ENCODE measurements around the gene RECQL. TPM values are rescaled to one million over a fixed set of nuclear protein-coding genes. Genes with fewer than 3 reads are reported as not detected.

RECQL gene
- total and polyA plus RNA-seq, 2 of the 4 experiments (the other 2 are of a cell fraction), result 29.4 to 67.0 TPM

- WGBS, 2 experiments (ENCODE audit: extremely low coverage in 2 of 2, insufficient read length in 1 of 2), result no CpG with 5 or more reads among the region's 2 CpGs
- Histone ChIP-seq H2AFZ (replicated peaks; ENCODE audit: low read length, poor library complexity) (no peak overlapping the region), H2BK20ac (ENCODE audit: low read depth, low read length) (no peak overlapping the region), H4K8ac (ENCODE audit: low read depth in 2 of 2, low read length in 2 of 2) (no peak overlapping the region), H4K91ac (ENCODE audit: insufficient read depth, low read depth, low read length) (no peak overlapping the region), H3K79me1 (ENCODE audit: low read depth in 1 of 2, low read length in 2 of 2) (peaks cover 3 to 24% of the 10 kb centered on the region in 2 experiments; a peak in 2 of 4 replicates), H2BK15ac (ENCODE audit: low read depth, low read length) (no peak overlapping the region), H3K9ac (ENCODE audit: low read depth, low read length) (no peak overlapping the region), H4K20me1 (ENCODE audit: insufficient read depth, low read length) (peaks cover 16% of the 10 kb centered on the region; the same call in 1 of the 2 replicates), H2BK5ac (ENCODE audit: low read depth, low read length, poor library complexity, severe bottlenecking) (no peak overlapping the region), H2AK9ac (replicated peaks; ENCODE audit: low read depth, low read length, poor library complexity) (no peak overlapping the region), H3K4me2 (ENCODE audit: low read depth, low read length) (no peak overlapping the region), H3K18ac (ENCODE audit: low read depth, low read length) (no peak overlapping the region), H3K27ac (ENCODE audit: insufficient read depth, low read length) (no peak overlapping the region), H3K36me3 (ENCODE audit: control insufficient read depth, insufficient read depth, low read length) (peaks cover 10% of the 10 kb centered on the region), H3K4me3 (ENCODE audit: insufficient read depth, low read depth, low read length) (no peak overlapping the region), H4K5ac (ENCODE audit: low read depth, low read length) (no peak overlapping the region), H2BK120ac (ENCODE audit: low read depth, low read length) (no peak overlapping the region), H3K9me1 (ENCODE audit: insufficient read depth, low read length) (peaks cover 4% of the 10 kb centered on the region; the same call in 1 of the 2 replicates), H2AK5ac (ENCODE audit: low read depth, low read length) (no peak overlapping the region), H3K4me1 (ENCODE audit: control insufficient read depth, insufficient read depth, low read length) (peaks cover under 1% of the 10 kb centered on the region; the same call in 1 of the 2 replicates), H3K14ac (replicated peaks; ENCODE audit: low read depth, low read length) (no peak overlapping the region), H3K9me3 (ENCODE audit: control insufficient read depth, insufficient read depth, low read length) (no peaks in the 10 kb centered on the region), H3K27me3 (ENCODE audit: control insufficient read depth, insufficient read depth, low read length) (no peaks in the 10 kb centered on the region), H3K56ac (ENCODE audit: extremely low read depth, insufficient read depth, low read length) (no peak overlapping the region), H3K23ac (ENCODE audit: low read depth, low read length) (no peak overlapping the region), H3K4ac (ENCODE audit: low read depth, low read length) (no peak overlapping the region)
- no peak for DNase-seq
- ATAC-seq (ENCODE audit: low read depth), result no peak
- ChIA-PET CTCF (no interaction called here), POLR2A (ENCODE audit: unreplicated experiment) (interaction anchor here (0.7 kb wide), 1 partner anchor 61 kb away, joined by 3 read pairs; no protein-coding TSS in a partner anchor)
- intact Hi-C loops (cut with micrococcal nuclease) (no loop called here), in situ Hi-C loops (cut with MboI; ENCODE audit: low sequenced_read_pairs) (loop anchor here (10.0 kb wide), 1 partner anchor 137 kb away; no protein-coding TSS in a partner anchor), dilution Hi-C loops (cut with HindIII; ENCODE audit: low sequenced_read_pairs, unreplicated experiment) (no loop called here)
- BruUV-seq (replicated peaks), result no TSS peak
- TF ChIP-seq NFE2L2 (IDR thresholded peaks at IDR 0.05; ENCODE audit: low read depth, low read length) (no peak), RCOR1 (IDR thresholded peaks at IDR 0.05; ENCODE audit: insufficient replicate concordance, low read length) (no peak), CTCF (conservative IDR thresholded peaks at IDR 0.05; ENCODE audit: low read depth, low read length) (no peak), MXI1 (IDR thresholded peaks at IDR 0.05; ENCODE audit: borderline replicate concordance, low read depth, low read length) (no peak), BHLHE40 (IDR thresholded peaks at IDR 0.05; ENCODE audit: low read depth, low read length) (no peak), SMC3 (IDR thresholded peaks at IDR 0.05; ENCODE audit: low read depth, low read length) (no peak), USF2 (IDR thresholded peaks at IDR 0.05; ENCODE audit: low read depth, low read length) (no peak), RAD21 (IDR thresholded peaks at IDR 0.05; ENCODE audit: low read length) (no peak), RFX5 (IDR thresholded peaks at IDR 0.05; ENCODE audit: low read depth, low read length) (no peak), POLR2A (IDR thresholded peaks at IDR 0.05; ENCODE audit: low read depth, low read length) (no peak), MAFK (IDR thresholded peaks at IDR 0.05; ENCODE audit: low read depth, low read length) (no peak), ELK1 (IDR thresholded peaks at IDR 0.05; ENCODE audit: borderline replicate concordance, low read depth, low read length) (no peak), CEBPB (IDR thresholded peaks at IDR 0.05; ENCODE audit: low read depth, low read length) (no peak), FOS (IDR thresholded peaks at IDR 0.05; ENCODE audit: low read depth, low read length) (no peak), CHD1 (IDR thresholded peaks at IDR 0.05; ENCODE audit: low read depth, low read length) (no peak)
Observed at GRCh38 chr12:21507849-21508248, 6.4 kb upstream of the RECQL start.
